Measurements from ENCODE around the gene SPATA31E1.

The SPATA31E1 gene

DNA sequence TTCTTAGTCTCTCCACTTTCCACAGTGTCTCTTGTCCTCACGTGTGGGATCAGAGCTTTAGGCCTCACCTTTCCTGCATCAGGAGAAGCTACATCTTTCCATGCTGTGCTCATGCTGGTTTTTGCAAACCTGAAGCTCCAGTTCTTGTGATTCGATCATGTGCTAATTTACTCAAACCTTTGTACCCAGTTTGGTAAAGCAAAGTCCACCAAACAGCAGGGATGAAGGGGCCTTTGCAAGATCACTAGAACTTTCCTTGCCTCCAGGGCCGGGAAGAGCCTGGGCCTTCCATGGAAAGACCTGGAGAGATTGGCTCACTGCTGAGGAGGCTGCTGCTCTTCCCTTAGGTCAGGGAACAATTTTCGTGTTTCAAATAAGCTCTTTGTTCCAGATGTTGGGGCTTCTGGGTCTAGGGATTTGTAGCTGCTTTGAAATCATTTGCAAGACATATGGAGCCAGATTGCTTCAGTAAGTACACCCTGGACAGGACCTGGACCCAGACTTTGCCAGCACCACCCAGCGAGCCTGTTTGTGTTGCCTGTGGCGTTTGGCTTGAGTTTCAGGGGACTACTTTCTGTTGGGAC lies 18.7 kb upstream of the SPATA31E1 start:
- no peak for DNase-seq

DNA sequence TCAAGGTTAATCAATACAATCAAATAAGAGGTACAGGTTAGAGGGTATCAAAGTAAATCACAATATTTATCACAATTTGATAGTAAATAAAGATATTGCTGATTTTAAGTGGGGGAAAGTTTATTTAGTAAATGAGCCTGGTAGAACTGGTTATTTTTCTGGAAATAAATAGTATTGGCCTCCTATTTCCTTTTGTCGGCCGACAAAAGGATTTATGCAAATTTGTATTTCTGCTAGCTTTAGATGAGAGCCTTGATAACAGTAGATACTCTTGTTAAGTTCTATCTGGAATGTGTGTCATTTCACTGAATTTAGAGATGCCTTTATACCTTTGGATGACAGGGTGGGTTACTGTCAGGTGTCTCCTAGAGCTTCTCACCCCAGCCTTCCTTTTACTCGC lies 17.8 kb upstream of the SPATA31E1 start:
- DNase-seq: no peak

DNA sequence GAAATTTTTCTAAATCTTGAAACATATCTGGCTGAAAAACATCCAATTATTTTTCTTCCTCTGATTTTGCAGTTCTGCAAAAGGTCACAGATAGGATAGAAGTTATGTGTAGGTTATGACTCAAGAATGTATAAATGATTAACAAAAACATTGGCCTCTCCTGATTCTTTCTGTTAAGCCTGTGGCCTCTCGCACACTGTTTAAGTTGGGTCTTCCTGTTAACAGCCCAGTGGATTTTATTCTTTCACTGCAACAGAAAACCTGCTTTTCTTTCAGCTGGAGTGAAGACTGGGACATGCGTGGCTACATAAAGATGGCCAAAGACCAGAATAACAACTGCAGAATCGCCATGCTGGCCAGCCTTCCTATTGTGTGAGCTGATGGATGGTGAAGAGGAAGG lies 17.1 kb upstream of the SPATA31E1 start:
- DNase-seq: no peak

DNA sequence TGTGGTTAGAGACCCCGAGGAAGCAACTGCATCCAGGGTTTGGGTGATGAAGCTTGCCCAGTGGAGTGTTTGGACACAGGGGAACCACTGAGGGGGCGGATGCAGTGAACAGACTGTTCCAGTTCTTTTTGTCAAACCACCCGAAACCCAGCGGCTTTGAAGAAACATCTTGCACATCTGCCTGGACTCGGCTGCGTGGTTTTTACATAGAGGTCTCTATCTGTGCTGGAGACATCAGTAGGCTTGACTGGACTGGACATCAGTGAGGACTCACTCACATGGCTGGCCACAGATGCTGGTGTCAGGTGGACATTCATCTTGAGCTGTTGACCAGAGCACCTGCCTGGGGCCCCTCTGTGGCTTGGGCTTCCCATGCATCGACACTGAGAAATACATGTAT lies 15.3 kb upstream of the SPATA31E1 start:
- no peak for DNase-seq

DNA sequence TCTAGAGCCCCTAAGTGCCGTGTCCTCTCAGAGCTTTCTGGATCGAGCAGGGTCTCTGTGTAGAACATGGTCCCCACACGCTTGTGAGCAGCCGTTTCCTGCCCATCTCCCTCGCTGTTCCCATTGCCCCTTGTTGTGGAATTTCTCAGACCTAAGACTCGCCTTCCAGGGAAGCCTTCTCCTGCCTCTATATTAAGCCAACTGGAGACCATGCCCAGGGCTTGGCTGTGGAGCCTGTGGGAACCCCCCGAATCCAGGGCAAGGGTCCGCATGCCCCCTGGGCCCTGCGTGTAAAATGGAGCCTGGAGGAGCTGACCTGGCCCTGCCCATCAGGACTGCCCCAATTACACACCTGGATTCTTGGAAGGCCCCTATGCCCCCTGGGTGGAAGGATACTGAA lies 14.5 kb upstream of the SPATA31E1 start:
- DNase-seq: no peak

DNA sequence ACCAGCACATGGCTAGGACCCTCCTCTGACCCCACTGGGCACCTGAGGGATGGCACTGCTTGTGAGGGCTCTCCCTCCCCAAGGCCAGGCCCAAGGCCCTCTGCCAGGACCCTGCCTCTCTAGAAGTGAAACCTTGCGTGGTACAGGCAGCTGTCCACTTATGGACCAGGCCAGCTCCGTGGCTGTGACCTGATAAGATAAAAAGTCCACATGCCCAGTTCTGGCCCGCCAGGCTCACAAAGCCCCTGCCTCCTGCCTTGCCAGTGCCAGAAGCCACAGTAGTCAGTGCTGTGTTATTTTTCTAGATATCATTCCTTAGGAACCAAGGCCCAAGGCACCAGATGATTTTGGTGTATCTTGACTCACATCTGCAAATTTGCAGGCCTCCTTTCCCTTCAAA lies 14.0 kb upstream of the SPATA31E1 start:
- no peak for DNase-seq

DNA sequence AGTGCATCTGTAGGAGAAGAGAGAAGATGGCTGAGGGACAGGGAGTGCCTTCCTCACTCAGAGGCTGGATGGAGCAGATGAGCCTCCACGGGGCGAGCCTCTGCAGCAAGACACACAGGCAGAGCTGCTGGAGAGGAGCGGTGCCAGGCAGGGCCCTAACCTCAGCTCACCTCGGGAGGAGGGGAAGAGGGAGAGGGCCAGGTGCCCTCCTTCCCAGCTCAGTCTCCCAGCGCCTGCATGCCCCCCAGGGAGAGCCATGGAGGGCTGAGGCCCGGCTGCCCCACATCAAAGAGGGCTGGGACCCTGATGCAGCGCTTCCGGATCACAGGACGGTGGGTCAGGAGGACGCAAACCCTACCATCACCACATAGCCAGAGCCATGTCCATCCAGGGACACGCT lies 13.6 kb upstream of the SPATA31E1 start:
- no peak for DNase-seq

DNA sequence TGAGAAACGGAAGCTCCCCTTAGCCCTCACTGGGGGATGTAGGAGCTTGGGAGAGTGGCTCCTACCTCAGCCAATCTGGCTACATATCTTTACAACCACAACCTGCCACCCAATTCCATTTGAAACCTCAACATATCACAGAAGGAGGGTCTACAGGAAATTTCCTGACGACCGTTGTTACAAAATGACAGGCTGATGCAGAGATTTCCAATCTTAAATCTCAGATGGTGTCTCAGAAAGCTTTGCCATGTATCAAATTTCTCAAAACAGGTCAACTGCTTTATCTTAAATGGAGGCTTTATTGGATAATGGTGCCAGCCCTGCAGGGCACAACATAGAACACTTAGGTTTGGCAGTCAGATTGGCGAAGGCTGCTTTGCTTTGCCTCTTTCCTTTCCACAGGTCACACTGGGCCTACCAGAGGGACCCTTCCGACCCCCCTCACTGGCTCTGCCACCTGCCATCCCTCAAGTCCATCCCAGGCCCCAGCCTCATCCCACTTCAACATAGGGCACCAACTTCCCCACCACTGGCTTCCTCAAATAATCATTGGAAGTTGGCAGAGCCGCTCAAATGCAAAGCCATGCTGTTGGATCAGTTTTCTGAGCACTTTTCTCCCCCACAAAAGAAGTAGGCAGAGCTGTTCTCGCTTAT lies 11.1 kb upstream of the SPATA31E1 start:
- no peak for DNase-seq

DNA sequence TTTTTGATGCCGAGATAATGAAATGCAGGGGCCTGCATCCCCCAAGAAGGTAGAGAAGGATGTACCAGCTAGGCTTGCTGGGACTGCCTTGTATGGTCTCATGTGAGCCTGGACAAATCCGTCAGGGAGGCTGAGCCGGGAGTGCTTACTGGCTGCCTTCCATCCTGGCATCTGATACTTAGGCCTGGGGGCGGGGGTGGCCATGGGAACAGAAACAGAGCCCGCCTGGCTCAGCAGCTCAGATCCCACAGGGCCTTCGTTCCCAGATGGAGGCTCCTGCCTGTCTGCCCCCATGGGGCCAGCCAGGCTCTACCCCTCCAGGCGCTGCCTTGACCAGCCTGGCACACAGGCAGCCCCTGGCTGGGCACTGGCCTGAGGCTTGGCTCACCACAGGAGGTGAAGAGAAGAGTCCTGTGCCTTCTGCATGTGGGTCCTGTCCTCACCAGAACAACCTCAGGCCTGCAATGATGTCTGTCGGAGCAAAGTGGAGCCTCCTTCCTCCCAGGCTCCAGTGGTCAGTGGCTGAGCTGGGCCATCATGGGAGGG lies 10.5 kb upstream of the SPATA31E1 start:
- no peak for DNase-seq

DNA sequence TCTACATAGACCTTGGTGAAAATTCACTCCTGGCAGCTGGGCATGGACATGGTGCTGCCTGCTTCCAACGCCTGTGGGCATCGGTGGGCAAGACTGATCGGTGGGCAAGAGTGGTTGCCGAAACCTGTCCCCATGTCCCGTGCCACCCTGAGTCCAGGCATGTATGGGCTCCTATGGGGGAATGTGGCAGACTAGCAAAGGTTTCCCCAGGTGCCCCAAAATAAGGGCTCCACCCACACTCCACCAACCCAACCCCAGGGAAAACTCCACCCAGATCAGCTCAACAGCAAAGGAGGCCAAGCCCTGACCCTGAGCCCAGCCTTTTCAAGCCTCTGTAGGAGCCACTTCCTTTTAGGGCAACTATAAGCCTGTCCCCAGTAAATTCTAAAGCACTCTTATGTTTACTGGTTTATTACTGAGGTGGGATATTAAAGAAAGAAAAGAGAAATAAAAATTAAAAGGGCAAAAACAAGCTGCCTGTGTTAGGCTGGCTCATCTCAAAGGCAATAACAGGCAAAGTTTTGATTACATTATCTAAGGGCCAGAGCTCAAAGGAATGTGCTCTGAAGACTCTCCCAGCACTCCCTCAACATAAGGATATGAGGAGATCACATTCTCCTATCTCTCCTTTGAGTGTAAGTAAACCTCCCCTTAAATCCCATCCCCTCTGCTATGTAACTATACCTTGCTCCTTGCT lies 8.9 kb upstream of the SPATA31E1 start:
- DNase-seq: no peak

DNA sequence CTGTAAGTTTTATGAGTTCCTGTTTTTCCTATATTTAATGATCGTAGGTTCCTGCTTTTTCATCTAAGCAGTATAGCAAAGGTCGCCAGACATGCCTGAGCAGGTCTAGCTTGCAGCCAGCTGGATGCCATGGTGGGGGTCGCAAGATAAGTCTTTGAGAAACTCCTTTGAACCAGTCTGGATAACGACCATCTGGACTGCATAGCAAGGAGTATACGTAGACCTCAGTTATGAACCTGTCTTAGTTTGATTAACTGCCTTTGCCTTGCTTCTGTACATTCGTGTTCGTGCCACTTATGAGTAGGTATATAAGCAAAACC lies 8.4 kb upstream of the SPATA31E1 start:
- DNase-seq: no peak

DNA sequence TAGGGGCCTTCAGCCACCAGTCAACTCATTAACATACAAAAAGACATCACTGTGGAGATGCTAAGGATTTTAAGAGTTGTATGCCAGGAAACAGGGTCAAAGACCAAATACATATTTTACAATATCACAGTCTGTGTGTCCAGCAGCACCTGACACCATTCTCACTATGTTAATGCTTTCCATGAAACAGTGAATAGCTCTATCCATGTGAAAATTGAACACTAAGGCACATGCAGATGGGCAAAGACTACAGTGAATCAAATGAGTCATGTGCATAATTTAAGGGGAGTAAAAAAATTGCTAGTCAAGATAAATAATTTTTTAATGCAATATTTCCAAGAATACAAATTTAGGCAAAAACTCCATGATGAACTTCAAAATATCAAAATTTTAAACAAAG lies 7.6 kb upstream of the SPATA31E1 start:
- DNase-seq: no peak

DNA sequence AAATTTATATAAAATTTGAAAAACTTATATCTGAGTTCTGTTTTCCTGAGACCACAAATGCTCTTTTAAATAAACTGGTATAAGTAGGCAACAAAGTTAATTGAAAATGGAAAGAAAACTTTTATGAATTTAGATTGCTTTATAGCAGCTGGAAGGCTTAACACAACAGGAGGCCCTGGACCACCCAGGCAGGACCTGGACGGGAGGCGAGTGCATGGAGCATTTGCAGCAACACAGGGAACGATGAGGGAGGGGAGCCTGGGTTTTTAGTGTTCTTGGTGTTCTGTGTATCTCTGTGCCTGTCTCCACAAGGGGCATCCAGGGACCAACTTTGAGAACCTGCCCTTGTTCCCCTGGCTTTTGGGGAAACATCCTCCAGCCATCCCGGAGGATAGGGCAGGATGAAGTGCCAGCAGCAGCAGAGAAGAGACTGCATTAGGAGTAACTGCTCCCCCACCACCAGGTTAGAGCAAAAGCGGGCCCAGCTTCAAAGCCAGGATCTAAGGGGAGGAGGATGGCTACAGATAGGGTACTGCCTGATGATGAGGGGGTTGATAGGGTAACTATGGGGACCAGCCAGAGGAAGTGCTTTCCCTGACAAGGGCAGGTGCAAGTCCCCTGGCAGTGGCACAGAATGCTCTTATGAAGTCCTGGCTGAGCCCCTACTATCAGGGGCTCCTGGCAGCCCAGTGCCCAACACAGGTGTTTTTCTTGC lies 6.7 kb upstream of the SPATA31E1 start:
- no peak for DNase-seq

DNA sequence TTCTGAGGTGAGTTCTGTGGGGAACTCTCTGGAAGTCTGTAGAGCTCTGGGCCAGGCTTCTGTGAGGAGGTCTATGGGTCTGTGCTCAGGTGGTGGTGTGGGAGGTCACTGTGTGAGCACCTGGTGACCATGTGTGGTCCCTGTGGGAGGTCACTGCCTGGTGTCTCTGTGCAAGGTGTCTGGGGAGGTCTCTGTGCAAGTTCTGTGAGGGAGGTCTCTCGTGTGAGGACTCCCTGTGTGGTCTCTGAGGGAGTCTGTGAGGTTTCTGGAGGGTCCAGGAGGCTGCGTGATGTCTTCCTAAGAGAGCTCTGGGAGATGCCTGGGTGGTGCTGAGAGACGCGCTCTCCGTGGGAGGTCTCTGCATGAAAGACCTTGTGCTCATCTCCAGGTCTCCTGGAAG lies 6.0 kb upstream of the SPATA31E1 start:
- no peak for DNase-seq

DNA sequence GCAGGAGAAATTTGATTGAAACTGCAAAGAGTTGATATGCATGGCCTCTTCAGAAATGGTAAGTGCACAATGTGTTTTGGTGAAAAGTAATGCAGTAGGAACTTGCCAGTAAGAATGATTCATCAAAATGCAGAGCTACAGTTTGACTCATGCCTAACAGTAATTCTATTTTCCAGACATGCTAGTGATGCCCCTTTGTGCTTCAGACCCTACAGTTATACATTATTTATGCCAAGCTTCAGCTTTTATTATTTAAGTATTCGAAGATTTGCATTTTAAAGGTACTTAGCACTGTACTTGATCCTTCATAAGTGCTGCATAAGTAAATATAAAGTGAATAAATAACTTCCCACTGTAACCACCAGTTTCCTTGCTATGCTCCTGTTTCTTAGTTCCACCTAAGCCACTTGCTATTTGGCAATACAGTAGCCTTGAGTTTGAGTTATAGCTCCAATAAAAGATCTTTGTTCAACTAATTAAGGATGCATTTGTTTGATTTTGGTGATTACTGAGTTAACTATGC lies 3.6 kb upstream of the SPATA31E1 start:
- DNase-seq: no peak

DNA sequence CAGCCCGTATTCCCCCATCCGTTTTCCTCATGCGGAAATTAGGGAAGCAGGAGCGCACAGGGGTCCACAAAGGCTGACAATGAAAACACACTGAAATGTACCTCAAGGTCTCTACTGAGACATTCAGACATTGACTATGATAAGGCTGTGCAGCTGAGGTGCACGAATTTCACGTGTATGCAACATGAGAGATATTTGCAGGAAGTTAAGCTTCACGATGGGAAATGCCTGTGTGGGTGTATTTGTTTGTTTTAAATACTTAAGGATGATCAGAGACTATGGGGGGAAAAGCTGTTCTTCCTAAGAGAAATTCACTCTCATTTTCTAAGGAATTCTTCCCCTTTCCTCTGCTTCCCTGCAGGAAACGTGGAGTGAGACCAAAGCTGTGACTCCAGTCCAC lies 2.6 kb upstream of the SPATA31E1 start:
- no peak for DNase-seq

DNA sequence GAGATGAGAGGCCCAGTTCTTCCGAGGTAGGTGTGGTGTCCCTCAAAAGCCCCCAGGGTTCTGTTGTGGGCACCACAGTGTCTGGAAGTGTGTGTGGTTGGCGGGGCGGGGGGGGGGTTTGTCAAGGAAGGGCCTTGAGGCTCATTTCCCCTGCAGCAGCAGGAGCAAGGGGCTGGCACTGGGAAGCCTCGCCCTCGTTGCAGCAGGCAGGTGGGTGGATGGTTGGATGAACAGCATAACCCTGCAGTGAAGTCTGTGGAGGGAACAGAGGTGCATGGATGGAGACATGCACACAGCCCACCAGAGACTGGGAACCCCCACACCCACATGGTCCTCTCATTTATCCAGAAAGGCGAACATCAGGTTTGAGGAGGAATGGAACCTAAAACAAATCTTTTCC lies 2.0 kb upstream of the SPATA31E1 start:
- DNase-seq: no peak

DNA sequence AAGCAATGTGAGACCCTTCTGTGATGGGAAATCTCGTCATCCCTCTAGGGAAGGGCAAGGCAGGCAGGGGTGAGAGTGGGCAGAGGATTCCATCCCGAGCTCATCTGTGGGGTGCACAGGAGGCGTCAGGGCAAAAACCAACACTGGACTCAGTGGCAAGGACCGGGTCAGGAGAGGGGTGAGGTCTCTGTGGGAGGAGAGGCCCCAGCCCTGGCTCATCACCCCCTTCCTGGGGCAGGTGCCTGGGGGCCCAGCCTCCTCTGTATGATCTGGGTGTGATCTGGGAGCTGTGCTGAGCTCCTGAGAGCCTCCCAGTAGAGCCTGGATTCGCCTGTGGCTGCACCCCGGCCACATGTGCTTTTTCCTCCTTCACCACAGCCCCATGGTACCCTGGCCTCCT lies 597 bp downstream of the SPATA31E1 start:
- no peak for DNase-seq

DNA sequence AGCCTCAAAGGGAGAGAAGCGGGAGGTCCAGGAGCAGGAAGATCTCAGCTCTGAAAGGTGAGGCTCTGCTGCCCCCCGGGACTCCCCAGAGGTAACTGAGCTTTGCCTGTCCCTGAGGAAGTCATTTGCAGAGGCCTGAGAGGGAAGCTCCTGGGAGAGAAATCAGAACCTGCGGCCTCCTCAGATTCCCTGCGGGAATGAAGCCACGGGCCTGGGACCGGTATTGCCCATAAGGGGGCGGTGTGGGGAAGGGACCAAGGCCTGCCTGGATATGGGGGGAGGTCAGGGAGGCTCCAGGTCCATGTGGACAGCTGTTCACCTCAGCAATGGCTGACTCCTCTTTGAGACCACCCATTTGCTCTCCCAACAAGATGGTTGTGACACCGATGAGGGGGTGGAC lies 1.3 kb downstream of the SPATA31E1 start:
- DNase-seq: no peak

DNA sequence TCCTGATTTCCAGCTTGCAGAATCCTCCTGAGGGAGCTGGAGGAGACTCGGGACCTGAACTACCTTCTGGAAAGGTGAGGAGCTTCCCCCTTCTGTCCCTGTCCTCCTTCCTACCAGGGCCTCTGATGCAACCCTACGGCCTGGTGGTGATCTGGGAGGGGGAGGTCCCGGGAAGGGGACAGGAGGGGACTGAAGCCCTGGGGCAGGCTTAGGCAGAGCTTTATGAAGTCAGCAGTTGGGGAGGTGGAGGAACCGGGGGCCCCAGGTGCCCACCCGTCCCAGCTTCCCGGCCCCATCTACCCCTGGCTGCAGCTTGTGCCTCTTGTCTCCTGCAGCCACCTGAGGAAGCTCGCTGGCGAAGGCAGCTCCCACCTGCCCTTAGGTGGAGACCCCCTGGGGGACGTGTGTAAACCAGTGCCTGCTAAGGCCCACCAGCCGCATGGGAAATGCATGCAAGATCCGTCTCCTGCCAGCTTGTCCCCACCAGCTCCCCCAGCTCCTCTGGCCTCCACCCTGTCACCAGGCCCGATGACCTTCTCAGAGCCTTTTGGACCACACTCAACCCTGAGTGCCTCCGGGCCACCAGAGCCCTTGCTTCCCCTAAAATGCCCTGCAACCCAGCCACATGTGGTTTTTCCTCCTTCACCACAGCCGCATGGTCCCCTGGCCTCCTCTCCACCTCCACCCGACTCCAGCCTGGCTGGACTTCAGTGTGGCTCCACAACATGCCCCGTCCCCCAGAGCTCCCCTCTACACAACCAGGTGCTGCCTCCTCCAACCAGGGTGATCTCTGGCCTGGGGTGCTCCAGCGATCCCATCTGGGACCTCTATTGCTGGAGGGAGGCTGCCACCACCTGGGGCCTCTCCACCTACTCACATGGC lies 2.1 kb downstream of the SPATA31E1 start:
- DNase-seq: no peak

DNA sequence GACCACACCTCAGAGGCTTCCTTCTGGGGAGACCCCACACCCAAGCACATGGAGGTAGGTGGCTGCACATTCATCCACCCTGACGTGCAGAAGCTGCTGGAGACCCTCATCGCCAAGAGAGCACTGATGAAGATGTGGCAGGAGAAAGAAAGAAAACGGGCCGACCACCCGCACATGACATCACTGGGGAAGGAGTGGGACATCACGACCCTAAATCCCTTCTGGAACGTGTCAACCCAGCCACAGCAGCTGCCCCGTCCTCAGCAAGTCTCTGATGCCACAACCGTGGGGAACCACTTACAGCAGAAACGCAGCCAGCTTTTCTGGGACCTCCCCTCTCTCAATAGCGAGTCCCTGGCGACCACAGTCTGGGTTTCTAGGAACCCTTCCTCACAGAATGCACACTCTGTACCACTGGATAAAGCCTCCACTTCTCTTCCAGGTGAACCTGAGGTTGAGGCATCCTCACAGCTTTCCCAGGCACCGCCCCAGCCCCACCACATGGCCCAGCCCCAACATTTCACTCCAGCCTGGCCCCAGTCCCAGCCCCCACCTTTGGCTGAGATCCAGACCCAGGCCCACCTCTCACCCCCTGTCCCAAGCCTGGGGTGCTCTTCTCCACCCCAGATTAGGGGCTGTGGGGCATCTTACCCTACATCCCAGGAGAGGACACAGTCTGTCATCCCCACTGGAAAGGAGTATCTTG lies 3.0 kb downstream of the SPATA31E1 start:
- DNase-seq: no peak
